ENCODE results near the gene ZNF254.
"Not testable (repeated sequence)": the region's sequence is repeated elsewhere in the genome, so short reads cannot be mapped to it uniquely, and the experiment has no call there.

The ZNF254 gene

GRCh38 chr19:24086974-24087595 is at the start of gene ZNF254:
Gene ZNF254, plus strand, starts transcription at chr19:24087187. Its CDS starts 121 bp downstream, at chr19:24087308.
- DNase-seq (ENCODE audit: low spot score): peak; percentile 41

GRCh38 chr19:24040621-24041020 is 46.4 kb upstream of the ZNF254 start:
- DNase-seq (ENCODE audit: low spot score): no peak

- DNase-seq (ENCODE audit: low spot score): not testable (repeated sequence)
These were observed 45.7 kb upstream of the ZNF254 start for GRCh38 chr19:24041326-24041725.

DNA sequence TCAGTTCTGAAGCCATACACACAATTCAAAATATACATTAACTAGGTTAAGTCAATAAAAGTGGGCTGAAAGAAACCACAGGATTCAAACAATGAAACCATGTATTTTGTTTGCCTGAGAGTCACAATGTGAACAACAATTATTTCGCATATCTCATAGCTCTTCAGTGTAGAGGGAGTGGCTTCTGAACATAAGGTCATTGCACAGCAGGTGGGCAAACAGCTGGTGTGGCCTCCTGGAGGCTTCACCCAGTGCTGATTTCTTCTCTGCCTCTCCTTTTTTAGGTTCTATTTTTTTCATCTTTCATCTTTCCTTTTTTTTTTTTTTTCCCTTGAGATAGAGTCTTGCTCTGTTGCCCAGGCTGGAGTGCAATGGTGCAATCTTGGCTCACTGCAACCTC is 40.4 kb upstream of the ZNF254 start:
- DNase-seq (ENCODE audit: low spot score): no peak

- no peak for DNase-seq (ENCODE audit: low spot score)
These were observed 38.7 kb upstream of the ZNF254 start for GRCh38 chr19:24048261-24048660.

DNA sequence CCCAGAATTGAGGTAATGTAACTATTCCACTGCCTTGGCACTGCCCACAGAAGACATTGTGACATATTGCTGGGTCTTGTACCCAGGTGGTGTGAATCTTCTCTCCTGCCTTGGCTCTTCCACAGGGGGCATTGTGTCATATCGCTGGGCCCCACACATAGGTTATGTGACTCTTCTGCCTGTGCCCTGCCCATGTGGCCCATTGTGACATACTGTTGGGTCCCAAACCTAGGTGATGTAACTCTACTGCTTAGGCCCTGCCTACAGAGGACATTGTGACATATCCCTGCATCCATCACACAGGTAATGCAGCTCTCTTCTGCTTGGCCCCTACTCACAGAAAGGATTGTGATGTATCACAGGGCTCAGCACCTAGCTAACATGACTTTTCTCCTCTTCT is 37.5 kb upstream of the ZNF254 start:
- no peak for DNase-seq (ENCODE audit: low spot score)

GRCh38 chr19:24051516-24051915 is 35.5 kb upstream of the ZNF254 start:
- DNase-seq (ENCODE audit: low spot score): no peak

DNA sequence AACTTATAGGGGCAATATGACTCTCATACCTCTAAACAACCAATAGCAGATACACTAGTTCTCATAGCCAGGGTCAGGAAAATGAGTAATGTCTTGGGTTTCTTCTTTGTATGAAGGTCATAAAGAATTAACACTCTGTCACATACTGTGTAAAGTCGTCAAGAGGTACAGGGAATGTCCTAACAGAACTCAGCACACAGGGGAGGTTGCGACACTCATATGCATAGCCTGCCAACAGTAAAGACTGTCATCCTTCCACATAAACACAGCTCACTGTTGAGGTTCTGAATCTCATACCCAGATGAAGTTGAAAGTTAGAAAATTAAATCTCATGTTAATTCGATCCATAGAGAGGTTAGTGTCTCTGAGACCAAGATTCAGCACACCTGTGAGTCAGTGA is 34.2 kb upstream of the ZNF254 start:
- no peak for DNase-seq (ENCODE audit: low spot score)

GRCh38 chr19:24053601-24054000 is 33.4 kb upstream of the ZNF254 start:
- no peak for DNase-seq (ENCODE audit: low spot score)

DNA sequence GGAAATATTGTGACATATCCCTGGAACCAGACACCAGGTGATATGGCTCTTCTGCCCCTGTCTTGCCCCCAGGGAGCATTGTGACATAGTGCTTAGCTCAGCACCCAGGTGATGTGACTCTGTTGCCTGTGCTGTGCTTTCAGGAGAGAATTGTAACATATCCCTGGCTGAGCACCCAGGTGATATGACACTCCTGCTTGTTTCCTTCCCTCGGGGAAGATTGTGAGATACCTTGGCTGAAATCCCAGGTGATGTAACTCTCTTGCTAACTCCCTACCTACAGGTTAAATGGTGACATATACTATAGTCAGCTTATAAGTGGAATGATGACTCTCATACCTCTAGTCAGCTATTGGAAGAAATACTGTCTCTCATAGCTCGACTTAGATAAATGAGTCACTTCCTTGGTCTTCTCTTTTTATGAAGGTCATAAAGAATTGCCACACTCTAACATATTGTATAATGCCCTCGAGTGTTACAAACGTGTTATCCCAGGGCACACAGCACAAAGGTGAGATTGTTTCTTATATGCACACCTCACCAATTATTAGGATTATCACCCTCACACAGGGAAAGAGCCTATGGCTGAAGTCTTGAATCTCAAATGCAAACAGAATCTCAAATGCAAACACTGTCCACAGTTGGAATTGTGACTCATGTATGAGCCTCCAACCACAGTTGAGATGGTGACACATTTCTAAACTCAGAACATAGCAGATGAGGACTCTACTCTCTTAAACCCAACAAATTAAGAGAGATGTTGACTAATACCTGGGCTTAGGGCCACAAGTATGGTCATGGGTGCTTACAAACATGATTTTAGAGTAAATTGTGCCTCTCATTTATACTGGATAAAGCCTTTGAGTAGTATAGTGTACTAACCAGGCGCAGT is 32.7 kb upstream of the ZNF254 start:
- DNase-seq (ENCODE audit: low spot score): no peak

DNA sequence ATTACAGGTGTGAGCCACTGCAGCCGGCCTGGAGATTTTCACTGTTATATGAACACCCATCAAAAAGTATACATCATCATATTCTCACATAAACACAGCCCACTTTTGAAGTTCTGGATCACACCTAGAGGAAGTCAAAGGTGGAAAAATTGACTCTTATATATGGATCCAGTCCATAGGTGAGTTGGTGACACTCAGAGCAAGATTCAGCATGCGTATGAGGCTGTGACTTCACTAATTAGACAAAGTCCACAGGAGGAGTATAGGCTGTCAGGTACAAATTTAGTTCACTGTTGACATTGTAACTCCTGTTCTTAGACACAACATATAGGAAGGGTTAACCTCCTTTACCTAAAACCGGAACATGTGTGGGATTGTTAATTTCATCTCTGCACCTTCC is 31.4 kb upstream of the ZNF254 start:
- DNase-seq (ENCODE audit: low spot score): no peak

GRCh38 chr19:24057144-24057543 is 29.8 kb upstream of the ZNF254 start:
- no peak for DNase-seq (ENCODE audit: low spot score)

DNA sequence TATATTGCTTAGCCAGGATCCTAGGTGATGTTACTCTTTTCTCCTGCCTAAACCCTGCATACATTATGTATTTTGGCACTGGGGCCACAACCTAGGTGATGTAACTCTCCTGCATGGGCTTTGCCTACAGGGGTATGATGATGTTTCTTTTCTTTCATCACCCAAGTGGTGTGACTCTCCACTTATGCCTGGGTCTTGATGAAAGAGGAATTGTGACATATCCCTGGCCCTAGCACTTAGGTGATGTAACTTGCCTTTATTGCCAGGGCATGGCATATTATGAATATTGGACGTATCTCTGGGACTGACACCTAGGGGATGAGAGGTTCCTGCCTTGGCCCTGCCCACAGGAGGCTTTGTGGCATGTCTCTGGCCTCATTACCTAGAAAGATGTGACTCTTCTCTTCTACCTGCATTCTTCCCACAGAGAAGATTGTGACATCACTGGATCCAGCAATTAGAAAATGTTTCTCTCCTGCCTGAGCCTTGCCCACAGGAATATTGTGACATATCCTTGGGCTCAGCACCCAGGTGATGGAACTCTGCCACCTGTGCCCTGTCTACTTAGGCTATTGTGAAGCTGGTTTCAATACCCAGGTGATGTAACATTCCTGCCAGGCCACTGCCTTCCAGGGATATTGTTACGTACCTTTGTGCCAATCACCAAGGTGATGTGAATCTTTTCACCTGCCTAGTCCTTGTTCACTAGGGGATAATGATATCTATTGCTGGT is 27.3 kb upstream of the ZNF254 start:
- no peak for DNase-seq (ENCODE audit: low spot score)

- DNase-seq (ENCODE audit: low spot score): no peak
These were observed 26.2 kb upstream of the ZNF254 start for GRCh38 chr19:24060687-24061356.

- DNase-seq (ENCODE audit: low spot score): no peak
These were observed 24.8 kb upstream of the ZNF254 start for GRCh38 chr19:24062190-24062589.

DNA sequence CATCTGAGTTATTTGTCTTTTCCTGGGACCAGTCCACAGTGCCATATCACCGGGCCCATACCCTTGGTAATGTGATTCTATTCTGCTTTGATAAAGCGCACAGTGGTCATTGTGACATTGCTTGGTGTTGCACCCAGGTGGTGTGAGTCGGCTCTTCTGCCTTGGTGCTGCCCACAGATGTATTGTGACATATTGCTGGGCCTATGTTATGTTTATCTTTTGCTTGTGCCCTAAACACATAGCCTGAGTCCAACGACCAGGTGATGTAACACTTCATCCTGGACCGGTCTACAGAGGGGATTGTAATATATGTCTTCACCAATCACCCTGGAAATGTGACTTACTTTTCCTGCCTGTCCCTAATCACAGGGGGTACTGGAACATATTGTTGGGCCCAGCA is 23.7 kb upstream of the ZNF254 start:
- DNase-seq (ENCODE audit: low spot score): no peak

DNA sequence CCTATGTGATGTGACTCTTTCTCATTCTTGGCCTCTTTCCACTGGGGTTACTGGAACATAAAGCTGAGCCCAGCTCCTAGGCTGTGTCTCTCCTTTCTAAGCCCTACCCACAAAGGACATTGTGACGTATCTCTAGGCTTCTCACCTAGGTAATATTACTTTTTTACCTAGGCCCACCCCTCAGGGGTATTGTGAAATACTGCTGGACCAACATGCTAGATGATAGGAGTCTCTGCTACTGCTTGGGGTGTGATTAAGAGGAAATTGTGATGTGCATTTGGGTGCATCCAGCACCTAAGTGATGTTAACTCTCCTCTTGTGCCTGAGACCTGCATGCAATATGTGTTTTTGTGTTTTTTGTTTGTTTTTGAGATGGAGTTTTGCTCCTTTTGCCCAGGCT is 22.8 kb upstream of the ZNF254 start:
- no peak for DNase-seq (ENCODE audit: low spot score)

DNA sequence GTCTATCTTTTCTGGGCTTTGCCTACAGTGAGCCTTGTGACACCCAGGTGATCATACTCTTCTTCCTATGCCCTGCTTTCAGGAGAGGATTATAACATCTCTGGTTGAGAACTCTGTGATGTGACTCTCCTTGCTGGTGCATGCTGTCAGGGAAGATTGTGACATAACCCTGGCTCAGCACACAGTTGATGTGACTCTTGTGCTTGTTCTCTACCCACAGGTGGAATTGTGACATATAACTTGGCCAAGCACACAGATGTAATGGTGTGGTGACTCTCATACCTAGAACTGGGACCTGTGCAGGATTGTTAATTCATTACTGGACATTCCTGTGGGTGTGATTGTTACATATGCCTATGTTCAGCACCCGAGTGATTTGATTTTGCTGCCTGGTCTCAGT is 21.7 kb upstream of the ZNF254 start:
- no peak for DNase-seq (ENCODE audit: low spot score)

DNA sequence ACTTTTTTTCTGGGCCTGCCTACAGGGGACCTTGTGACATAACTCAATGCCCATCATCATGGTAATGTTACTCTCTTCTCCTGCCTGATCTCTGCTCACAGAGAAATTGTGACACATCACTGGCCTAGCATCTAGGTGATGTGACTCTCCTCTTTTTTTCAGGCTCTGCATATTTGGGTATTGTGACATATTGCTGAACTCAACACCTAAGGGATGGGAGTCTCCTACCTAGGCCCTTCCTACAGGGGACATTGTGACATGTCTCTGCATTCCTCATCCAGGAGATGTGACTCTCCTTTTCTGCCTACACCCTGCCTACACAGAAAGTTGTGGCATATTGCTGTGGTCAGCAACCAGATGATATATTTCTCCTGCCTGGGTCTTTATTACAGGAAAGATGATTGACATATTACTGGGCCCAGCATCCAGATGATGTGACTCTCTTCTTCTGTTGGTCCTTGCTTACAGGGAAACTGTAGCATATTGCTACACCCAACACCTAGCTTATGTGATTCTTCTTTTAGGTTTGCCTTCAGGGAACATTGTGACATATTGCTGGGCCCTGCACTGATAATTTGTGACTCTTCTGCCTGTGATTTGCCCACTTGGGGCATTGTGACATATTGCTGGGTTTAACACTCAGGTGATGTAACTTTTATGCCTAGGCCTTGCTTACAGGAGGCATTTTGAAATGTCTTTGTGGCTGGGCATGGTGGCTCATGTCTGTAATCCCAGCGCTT is 21.0 kb upstream of the ZNF254 start:
- DNase-seq (ENCODE audit: low spot score): no peak

DNA sequence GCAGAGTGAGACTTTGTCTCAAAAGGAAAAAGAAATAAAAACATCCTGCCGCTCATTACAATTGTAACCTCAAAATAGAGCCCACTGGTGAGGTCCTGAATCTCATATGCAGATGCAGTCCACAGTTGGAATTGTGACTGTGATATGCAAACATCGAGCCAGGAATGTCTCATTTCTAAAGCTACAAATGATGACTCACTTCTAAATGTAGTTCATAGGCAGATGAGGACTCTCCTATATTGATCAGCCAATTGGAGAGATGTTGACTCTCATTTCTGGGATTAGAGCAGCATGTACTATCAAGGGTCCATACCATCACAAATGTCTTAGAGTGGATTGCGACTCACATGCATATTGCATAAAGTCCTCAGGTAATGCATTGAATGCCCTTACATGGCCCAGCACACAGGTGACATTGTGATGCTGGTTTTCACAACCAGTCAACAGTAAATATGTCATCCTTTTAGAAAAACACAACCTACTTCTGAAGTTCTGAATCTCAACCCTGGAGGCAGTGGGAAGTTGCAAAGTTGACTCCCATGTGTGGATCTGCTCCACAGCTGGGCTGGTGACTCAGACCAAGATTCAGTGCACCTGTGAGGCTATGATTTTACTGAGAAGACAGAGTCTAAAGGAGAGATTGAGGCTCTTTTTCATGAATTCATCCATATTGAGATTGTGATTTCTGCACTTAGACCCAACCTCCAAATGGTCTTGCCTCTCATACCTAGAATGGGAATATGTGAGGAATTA is 16.9 kb upstream of the ZNF254 start:
- no peak for DNase-seq (ENCODE audit: low spot score)

GRCh38 chr19:24071078-24071477 is 15.9 kb upstream of the ZNF254 start:
- DNase-seq (ENCODE audit: low spot score): no peak

Data from hematopoietic multipotent progenitor cell treated with erythropoietin and hydrocortisone succinate and interleukin-3 and kit ligand, for 17 days (in vitro differentiated cells).